CD8-positive, alpha-beta memory T cell (primary cell): ENCODE data around the gene KIF26A. TPM values are rescaled to one million over a fixed set of nuclear protein-coding genes. Genes with fewer than 3 reads are reported as not detected.

Experiments
- CTCF ChIA-PET: fragments of 350-600 bp; sonication (Branson Sonifier 250); formaldehyde crosslinking; loops from one replicate; lab custom pipeline; 2021; ENCODE audit warnings: antibody characterized with exemption; lab: Charles Lee
- POLR2A ChIA-PET: fragments of 350-600 bp; sonication (Branson Sonifier 250); formaldehyde crosslinking; loops from one replicate; lab custom pipeline; 2021; ENCODE audit warnings: antibody characterized with exemption; lab: Charles Lee
- DNase-seq, 5 donors: peaks; one replicate each; pipeline versions ENCODE4 v3.0.0 to v3.0.0-alpha.2; 2020 to 2022; ENCODE audit warnings: mixed read lengths in 1 of 5
- H3K27ac ChIP-seq: one replicate; pipeline ENCODE4 v1.7.0; 2013; ENCODE audit warnings: low read depth, mild to moderate bottlenecking, low read length, moderate library complexity
- H3K27me3 ChIP-seq: 2 replicates; pipeline ENCODE4 v1.7.0; 2013; ENCODE audit warnings: low read length, mild to moderate bottlenecking; ENCODE audit not compliant: insufficient read depth, poor library complexity, severe bottlenecking
- H3K36me3 ChIP-seq: 2 replicates; pipeline ENCODE4 v1.7.0; 2013; ENCODE audit warnings: mild to moderate bottlenecking, low read length, moderate library complexity; ENCODE audit not compliant: insufficient read depth
- H3K4me1 ChIP-seq: 2 replicates; pipeline ENCODE4 v1.7.0; 2013; ENCODE audit warnings: mild to moderate bottlenecking, low read length, moderate library complexity; ENCODE audit not compliant: insufficient read depth
- H3K4me3 ChIP-seq: 2 replicates; pipeline ENCODE4 v1.7.0; 2013; ENCODE audit warnings: mild to moderate bottlenecking, low read length
- H3K9me3 ChIP-seq: 2 replicates; pipeline ENCODE4 v1.7.0; 2013; ENCODE audit warnings: mild to moderate bottlenecking, low read length
- H3K27ac Mint-ChIP-seq, 8 donors: one replicate each; pipeline ENCODE4 v1.8.0; 2020 to 2021; ENCODE audit warnings: mixed read lengths in 8 of 8, mild to moderate bottlenecking in 6 of 8, inconsistent platforms in 3 of 8, moderate library complexity in 3 of 8
- H3K27me3 Mint-ChIP-seq, 2 donors: one replicate each; pipeline ENCODE4 v1.8.0; 2020 to 2021; ENCODE audit warnings: mixed read lengths in 2 of 2, mild to moderate bottlenecking in 1 of 2, moderate library complexity in 1 of 2
- H3K36me3 Mint-ChIP-seq, 3 donors: one replicate each; pipeline ENCODE4 v1.8.0; 2020 to 2021; ENCODE audit warnings: mixed read lengths in 3 of 3, inconsistent platforms in 1 of 3, mild to moderate bottlenecking in 1 of 3
- H3K4me1 Mint-ChIP-seq, 3 donors: one replicate each; pipeline ENCODE4 v1.8.0; 2020 to 2021; ENCODE audit warnings: mixed read lengths in 3 of 3, inconsistent platforms in 1 of 3, mild to moderate bottlenecking in 1 of 3
- H3K4me3 Mint-ChIP-seq, 7 donors: one replicate each; pipeline ENCODE4 v1.8.0; 2020 to 2021; ENCODE audit warnings: mixed read lengths in 7 of 7, mild to moderate bottlenecking in 6 of 7, moderate library complexity in 4 of 7, inconsistent platforms in 2 of 7
- H3K9me3 Mint-ChIP-seq, 5 donors: one replicate each; pipeline ENCODE4 v1.8.0; 2020 to 2022; ENCODE audit warnings: mixed read lengths in 5 of 5, mild to moderate bottlenecking in 3 of 5, moderate library complexity in 2 of 5, inconsistent platforms in 1 of 5
- polyA plus RNA-seq: library from polyadenylated mRNA; unstranded; fragments of 300-500 nt; fragmentation: Illumina TruSeq; gene quantifications from one replicate; pipeline ENCODE4 v1.2.3, GENCODE V29; 2021
- total RNA-seq, 2 experiments: library from RNA; stranded (reverse); gene quantifications; one replicate each; pipeline ENCODE4 v1.2.3, GENCODE V29; 2021

KIF26A gene
- total and polyA plus RNA-seq, 3 experiments from 2014 or later, result 0.15 to 0.20 TPM; not detected in 1

DNA sequence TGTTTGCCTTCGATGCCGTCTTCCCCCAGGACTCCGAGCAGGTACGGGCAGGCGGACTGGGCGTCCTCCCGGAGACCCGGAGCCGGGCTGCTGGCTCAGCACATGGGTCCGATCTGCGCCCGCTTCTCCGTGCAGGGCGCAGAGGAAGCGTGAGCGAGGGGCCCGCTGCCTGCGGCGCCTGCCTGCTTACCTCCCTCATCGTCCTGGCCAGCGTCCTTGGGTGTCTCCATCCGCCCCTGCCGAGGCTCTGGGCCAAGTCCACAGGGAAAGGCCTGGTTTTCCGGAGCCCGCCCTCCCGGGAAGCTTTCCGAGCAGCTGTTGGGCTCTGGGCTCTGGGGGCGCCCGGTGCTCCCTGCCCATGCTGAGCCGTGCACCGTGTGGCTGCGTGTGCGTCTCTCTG is 33.5 kb downstream of the KIF26A start:
- Histone ChIP-seq H3K4me3 (no peak overlapping the region), H3K27me3 (no peaks in the 10 kb centered on the region), H3K9me3 (no peaks in the 10 kb centered on the region), H3K36me3 (no peaks in the 10 kb centered on the region), H3K4me1 (no peaks in the 10 kb centered on the region), H3K27ac (no peak overlapping the region)
- Mint-ChIP-seq H3K4me3 (no peak overlapping the region), H3K9me3 (no peaks in the 10 kb centered on the region), H3K27me3 (no peaks in the 10 kb centered on the region), H3K36me3 (no peaks in the 10 kb centered on the region), H3K27ac (no peak overlapping the region), H3K4me1 (no peaks in the 10 kb centered on the region)
- DNase-seq, result no peak
- CTCF ChIA-PET, result no interaction called here
- POLR2A ChIA-PET, result no interaction called here

DNA sequence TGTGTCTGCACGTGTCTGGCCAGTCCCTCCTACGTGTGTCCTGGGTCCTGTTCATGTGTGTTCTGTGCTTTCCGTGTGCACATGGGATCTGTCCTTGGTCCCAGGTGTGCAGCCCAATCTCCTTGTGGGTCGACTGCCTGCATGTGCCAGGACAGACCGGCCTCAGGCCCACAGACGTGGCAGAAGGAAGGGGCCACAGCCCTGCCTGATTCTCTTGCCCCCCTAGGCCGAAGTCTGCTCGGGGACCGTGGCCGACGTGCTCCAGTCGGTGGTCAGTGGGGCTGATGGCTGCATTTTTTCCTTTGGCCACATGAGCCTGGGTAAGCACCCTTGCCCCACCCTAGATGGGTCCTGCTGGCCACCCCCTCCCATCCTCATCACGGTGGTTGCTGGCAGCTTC is 34.0 kb downstream of the KIF26A start:
- Mint-ChIP-seq H3K4me1 (no peaks in the 10 kb centered on the region), H3K36me3 (no peaks in the 10 kb centered on the region), H3K4me3 (no peak overlapping the region), H3K27me3 (no peaks in the 10 kb centered on the region), H3K9me3 (no peaks in the 10 kb centered on the region), H3K27ac (no peak overlapping the region)
- POLR2A ChIA-PET, result no interaction called here
- Histone ChIP-seq H3K36me3 (no peaks in the 10 kb centered on the region), H3K4me3 (no peak overlapping the region), H3K9me3 (no peaks in the 10 kb centered on the region), H3K27ac (no peak overlapping the region), H3K4me1 (no peaks in the 10 kb centered on the region), H3K27me3 (no peaks in the 10 kb centered on the region)
- CTCF ChIA-PET, result no interaction called here
- no peak for DNase-seq

DNA sequence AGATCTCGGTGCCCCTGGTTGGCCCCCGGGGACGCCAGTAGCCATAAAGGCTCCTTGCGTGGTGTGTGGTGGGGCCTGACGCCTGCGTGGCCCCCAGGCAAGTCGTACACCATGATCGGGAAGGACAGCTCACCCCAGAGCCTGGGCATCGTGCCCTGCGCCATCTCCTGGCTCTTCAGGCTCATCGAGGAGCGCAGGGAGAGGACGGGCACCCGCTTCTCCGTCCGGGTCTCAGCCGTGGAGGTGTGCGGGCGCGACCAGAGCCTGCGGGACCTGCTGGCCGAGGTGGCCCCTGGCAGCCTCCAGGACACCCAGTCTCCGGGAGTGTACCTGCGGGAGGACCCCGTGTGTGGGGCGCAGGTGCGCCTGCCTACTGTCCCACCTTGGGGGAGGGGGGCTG is 34.5 kb downstream of the KIF26A start:
- Histone ChIP-seq H3K4me3 (no peak overlapping the region), H3K36me3 (no peaks in the 10 kb centered on the region), H3K9me3 (no peaks in the 10 kb centered on the region), H3K27me3 (no peaks in the 10 kb centered on the region), H3K4me1 (no peaks in the 10 kb centered on the region), H3K27ac (no peak overlapping the region)
- no peak for DNase-seq
- Mint-ChIP-seq H3K9me3 (no peaks in the 10 kb centered on the region), H3K4me3 (no peak overlapping the region), H3K27me3 (no peaks in the 10 kb centered on the region), H3K27ac (no peak overlapping the region), H3K36me3 (no peaks in the 10 kb centered on the region), H3K4me1 (no peaks in the 10 kb centered on the region)
- ChIA-PET POLR2A (no interaction called here), CTCF (no interaction called here)

DNA sequence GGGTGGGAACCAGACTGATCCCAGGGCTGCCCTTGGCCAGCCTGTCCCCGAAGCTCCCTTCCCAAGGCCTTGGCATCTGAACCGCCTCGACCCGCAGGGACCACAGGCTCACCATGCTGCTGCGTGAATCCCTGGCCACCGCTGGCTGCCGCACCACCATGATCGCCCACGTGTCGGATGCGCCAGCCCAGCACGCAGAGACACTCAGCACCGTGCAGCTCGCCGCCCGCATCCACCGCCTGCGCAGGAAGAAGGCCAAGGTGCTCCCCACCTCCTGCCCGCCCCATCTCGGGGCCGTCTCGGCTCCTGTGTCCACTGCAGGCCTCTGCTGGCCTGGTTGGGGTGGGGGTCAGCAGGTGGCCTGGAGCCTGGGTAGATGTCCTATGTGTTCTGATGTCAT is 35.7 kb downstream of the KIF26A start:
- Histone ChIP-seq H3K27me3 (no peaks in the 10 kb centered on the region), H3K36me3 (no peaks in the 10 kb centered on the region), H3K27ac (no peak overlapping the region), H3K9me3 (no peaks in the 10 kb centered on the region), H3K4me3 (no peak overlapping the region), H3K4me1 (no peaks in the 10 kb centered on the region)
- no peak overlapping the region for H3K4me3 Mint-ChIP-seq
- CTCF ChIA-PET, result no interaction called here
- DNase-seq, result no peak
- H3K9me3 Mint-ChIP-seq, result no peaks in the 10 kb centered on the region
- H3K36me3 Mint-ChIP-seq, result no peaks in the 10 kb centered on the region
- no peaks in the 10 kb centered on the region for H3K4me1 Mint-ChIP-seq
- POLR2A ChIA-PET, result no interaction called here
- H3K27ac Mint-ChIP-seq, result no peak overlapping the region
- H3K27me3 Mint-ChIP-seq, result no peaks in the 10 kb centered on the region

DNA sequence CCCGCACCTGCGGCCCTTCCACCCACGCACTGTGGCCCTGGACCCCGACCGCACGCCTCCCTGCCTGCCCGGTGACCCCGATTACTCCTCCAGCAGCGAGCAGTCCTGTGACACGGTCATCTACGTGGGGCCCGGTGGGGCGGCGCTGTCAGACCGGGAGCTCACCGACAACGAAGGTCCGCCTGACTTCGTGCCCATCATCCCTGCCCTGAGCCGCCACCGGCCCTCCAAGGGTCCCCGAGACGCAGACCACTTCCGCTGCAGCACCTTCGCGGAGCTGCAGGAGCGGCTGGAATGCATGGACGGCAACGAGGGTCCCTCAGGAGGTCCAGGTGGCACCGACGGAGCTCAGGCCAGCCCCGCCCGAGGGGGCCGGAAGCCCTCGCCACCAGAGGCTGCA is 36.7 kb downstream of the KIF26A start:
- Histone ChIP-seq H3K4me3 (no peak overlapping the region), H3K27ac (no peak overlapping the region), H3K27me3 (no peaks in the 10 kb centered on the region), H3K4me1 (no peaks in the 10 kb centered on the region), H3K9me3 (no peaks in the 10 kb centered on the region), H3K36me3 (no peaks in the 10 kb centered on the region)
- H3K4me1 Mint-ChIP-seq, result no peaks in the 10 kb centered on the region
- no peaks in the 10 kb centered on the region for H3K27me3 Mint-ChIP-seq
- H3K9me3 Mint-ChIP-seq, result no peaks in the 10 kb centered on the region
- ChIA-PET POLR2A (no interaction called here), CTCF (no interaction called here)
- no peaks in the 10 kb centered on the region for H3K36me3 Mint-ChIP-seq
- DNase-seq, result no peak
- no peak overlapping the region for H3K4me3 Mint-ChIP-seq
- H3K27ac Mint-ChIP-seq, result no peak overlapping the region

DNA sequence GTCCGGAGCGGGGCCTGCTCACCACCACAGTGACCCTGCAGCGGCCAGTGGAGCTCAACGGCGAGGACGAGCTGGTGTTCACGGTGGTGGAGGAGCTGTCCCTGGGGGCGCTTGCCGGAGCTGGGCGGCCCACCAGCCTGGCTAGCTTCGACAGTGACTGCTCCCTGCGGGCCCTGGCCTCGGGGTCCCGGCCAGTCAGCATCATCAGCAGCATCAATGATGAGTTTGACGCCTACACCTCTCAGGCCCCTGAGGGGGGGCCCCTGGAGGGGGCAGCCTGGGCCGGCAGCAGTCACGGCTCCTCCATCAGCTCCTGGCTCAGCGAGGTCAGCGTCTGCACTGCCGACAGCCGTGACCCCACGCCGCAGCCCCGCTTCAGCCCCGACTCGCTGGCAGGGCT is 37.4 kb downstream of the KIF26A start:
- H3K27me3 Mint-ChIP-seq, result peaks cover 0 to 3% of the 10 kb centered on the region in 2 donors
- H3K4me3 ChIP-seq, result no peak overlapping the region
- CTCF ChIA-PET, result no interaction called here
- POLR2A ChIA-PET, result no interaction called here
- H3K4me3 Mint-ChIP-seq, result no peak overlapping the region
- no peak overlapping the region for H3K27ac ChIP-seq
- H3K9me3 ChIP-seq, result no peaks in the 10 kb centered on the region
- H3K4me1 ChIP-seq, result no peaks in the 10 kb centered on the region
- H3K36me3 ChIP-seq, result no peaks in the 10 kb centered on the region
- no peaks in the 10 kb centered on the region for H3K36me3 Mint-ChIP-seq
- no peaks in the 10 kb centered on the region for H3K4me1 Mint-ChIP-seq
- H3K9me3 Mint-ChIP-seq, result no peaks in the 10 kb centered on the region
- DNase-seq, result no peak
- no peak overlapping the region for H3K27ac Mint-ChIP-seq
- no peaks in the 10 kb centered on the region for H3K27me3 ChIP-seq

DNA sequence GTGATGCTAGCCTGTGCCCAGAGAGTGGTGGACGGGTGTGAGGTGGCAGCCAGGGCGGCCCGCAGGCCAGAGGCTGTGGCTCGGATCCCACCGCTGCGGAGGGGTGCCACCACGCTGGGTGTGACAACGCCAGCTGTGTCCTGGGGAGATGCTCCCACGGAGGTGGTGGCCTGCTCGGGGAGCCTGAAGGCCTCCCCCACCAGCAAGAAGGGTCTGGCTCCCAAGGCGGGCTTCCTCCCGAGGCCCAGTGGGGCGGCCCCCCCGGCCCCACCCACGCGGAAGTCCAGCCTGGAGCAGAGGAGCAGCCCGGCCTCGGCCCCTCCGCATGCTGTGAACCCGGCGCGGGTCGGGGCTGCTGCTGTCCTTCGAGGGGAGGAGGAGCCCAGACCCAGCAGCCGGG is 38.2 kb downstream of the KIF26A start:
- H3K36me3 Mint-ChIP-seq, result no peaks in the 10 kb centered on the region
- H3K4me1 Mint-ChIP-seq, result no peaks in the 10 kb centered on the region
- Histone ChIP-seq H3K4me1 (no peaks in the 10 kb centered on the region), H3K9me3 (no peaks in the 10 kb centered on the region), H3K36me3 (no peaks in the 10 kb centered on the region), H3K4me3 (no peak overlapping the region), H3K27me3 (no peaks in the 10 kb centered on the region), H3K27ac (no peak overlapping the region)
- H3K27ac Mint-ChIP-seq, result no peak overlapping the region
- no peak for DNase-seq
- peaks cover 0 to 6% of the 10 kb centered on the region in 2 donors for H3K27me3 Mint-ChIP-seq
- CTCF ChIA-PET, result no interaction called here
- H3K9me3 Mint-ChIP-seq, result no peaks in the 10 kb centered on the region
- POLR2A ChIA-PET, result no interaction called here
- no peak overlapping the region for H3K4me3 Mint-ChIP-seq

DNA sequence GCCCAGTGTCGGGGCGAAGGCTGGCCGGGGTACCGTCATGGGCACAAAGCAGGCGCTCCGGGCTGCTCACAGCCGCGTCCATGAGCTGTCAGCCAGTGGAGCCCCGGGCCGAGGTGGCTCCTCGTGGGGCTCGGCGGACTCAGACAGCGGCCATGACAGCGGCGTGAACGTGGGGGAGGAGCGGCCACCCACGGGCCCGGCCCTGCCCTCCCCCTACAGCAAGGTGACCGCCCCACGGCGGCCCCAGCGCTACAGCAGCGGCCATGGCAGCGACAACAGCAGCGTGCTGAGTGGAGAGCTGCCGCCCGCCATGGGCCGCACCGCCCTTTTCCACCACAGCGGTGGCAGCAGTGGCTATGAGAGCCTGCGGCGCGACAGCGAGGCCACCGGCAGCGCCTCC is 39.0 kb downstream of the KIF26A start:
- POLR2A ChIA-PET, result no interaction called here
- H3K27me3 Mint-ChIP-seq, result peaks cover 0 to 6% of the 10 kb centered on the region in 2 donors

DNA sequence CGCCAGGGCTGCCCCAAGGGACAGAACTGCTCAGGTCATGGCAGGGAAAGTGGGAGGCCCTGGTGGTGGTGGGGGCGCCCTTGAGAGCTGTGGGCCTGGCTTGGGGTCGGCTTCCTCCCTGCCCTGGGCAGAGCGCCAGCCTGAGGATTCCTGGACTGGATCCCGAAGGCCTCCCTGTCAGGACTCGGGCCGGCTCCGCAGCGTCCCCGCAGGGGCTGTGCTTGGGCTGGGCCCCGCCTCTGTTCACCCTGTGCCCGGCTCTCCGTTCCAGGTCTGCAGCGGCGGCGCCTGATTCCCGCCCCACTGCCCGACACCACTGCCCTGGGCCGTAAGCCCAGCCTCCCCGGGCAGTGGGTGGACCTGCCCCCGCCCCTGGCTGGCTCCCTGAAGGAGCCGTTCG is 39.9 kb downstream of the KIF26A start:
- Histone ChIP-seq H3K4me3 (no peak overlapping the region), H3K9me3 (no peaks in the 10 kb centered on the region), H3K36me3 (no peaks in the 10 kb centered on the region), H3K27me3 (no peaks in the 10 kb centered on the region), H3K27ac (no peak overlapping the region), H3K4me1 (no peaks in the 10 kb centered on the region)
- H3K27ac Mint-ChIP-seq, result no peak overlapping the region
- no peaks in the 10 kb centered on the region for H3K9me3 Mint-ChIP-seq
- CTCF ChIA-PET, result no interaction called here
- POLR2A ChIA-PET, result no interaction called here
- H3K4me3 Mint-ChIP-seq, result no peak overlapping the region
- H3K27me3 Mint-ChIP-seq, result peaks cover 0 to 6% of the 10 kb centered on the region in 2 donors
- H3K36me3 Mint-ChIP-seq, result no peaks in the 10 kb centered on the region
- DNase-seq, result no peak
- H3K4me1 Mint-ChIP-seq, result no peaks in the 10 kb centered on the region

More for the DNA sequence above, 39.0 kb downstream of the KIF26A start:
- H3K27ac Mint-ChIP-seq, result no peak overlapping the region
- H3K27me3 ChIP-seq, result no peaks in the 10 kb centered on the region
- no peak overlapping the region for H3K4me3 Mint-ChIP-seq
- CTCF ChIA-PET, result no interaction called here
- no peaks in the 10 kb centered on the region for H3K36me3 ChIP-seq
- no peak overlapping the region for H3K27ac ChIP-seq
- no peak for DNase-seq
- no peaks in the 10 kb centered on the region for H3K9me3 ChIP-seq
- H3K36me3 Mint-ChIP-seq, result no peaks in the 10 kb centered on the region
- H3K4me3 ChIP-seq, result no peak overlapping the region
- H3K4me1 ChIP-seq, result no peaks in the 10 kb centered on the region
- no peaks in the 10 kb centered on the region for H3K9me3 Mint-ChIP-seq
- H3K4me1 Mint-ChIP-seq, result no peaks in the 10 kb centered on the region
